IPS DF 4.7 (cell line): ENCODE measurements around the gene NAGPA.
"Not testable (repeated sequence)": the region's sequence is repeated elsewhere in the genome, so short reads cannot be mapped to it uniquely, and the experiment has no call there.

Experiments used
- DNase-seq: peaks from one replicate; pipeline ENCODE4 v3.0.0-alpha.2; 2013; ENCODE audit warnings: low spot score; ENCODE audit errors: extremely low read depth

NAGPA gene

DNA sequence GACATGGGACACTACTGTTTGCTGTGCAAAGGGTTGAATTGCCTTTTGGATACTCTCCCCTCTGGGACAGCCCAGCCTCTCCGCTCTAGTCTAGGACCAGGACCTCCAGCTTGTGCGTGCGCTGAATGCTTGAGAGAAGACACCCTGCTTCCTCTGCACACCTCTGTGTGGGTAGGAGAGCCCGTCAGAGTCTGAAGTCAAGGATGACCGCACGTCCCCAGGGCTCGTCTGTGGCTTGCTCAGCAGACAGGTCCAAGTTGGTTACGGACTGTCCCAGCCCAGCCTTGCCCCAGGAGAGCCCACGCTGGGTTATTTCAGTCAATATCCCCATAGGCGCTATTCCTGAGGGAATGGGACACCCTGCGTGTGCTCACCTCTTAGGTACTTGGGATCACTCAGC lies 28.3 kb upstream of the NAGPA start:
- no peak for DNase-seq

DNA sequence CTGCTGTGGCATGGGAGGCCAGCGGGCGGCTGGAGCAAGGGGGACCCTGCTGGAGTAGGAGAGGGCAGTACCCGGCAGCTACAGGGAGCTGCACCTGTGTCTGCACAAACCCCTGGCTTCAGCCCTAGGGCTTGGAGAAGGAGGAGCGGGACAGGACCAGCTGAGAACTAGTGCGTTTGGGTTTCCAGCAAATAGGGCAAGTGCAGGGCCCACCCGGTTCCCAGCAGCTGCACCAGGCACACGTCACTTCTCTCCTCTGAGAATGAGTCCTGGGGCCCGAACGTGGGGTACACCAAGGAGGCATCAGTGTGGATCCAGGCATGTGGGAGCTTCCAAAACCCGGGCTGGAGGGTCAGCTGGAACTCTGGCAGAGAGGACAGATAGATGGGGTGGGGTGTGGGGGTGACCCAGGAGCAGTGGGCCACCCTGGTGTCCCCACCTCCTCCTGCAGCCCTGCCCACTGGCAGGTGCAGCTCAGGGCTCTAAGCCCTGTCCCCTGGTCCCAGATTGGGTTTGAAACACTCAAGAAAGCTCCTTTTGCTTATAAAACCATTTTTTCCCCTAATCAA lies 26.4 kb upstream of the NAGPA start:
- DNase-seq = no peak

GRCh38 chr16:5059386-5060072 lies 25.8 kb upstream of the NAGPA start:
- DNase-seq = no peak

DNA sequence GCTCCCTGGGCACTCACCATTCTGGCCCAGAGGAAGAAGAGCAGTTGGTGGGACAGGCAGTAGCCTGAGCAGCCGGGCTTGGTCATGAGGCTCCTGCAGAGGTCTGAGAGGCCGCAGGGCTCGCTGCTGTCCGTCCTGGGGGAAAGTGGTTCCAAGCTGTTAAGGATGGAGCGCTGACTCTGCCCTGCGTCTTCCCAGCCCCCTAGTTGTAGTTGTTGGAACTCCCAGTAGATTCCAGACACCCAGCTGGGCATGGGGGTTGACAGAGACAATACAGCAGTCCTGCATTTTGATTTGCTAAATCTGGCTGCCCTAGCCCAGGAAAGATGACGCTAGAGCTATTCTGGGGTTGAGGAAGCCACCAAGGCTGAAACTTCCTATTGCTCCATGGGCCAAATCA lies 24.7 kb upstream of the NAGPA start:
- DNase-seq = peak; percentile 87

DNA sequence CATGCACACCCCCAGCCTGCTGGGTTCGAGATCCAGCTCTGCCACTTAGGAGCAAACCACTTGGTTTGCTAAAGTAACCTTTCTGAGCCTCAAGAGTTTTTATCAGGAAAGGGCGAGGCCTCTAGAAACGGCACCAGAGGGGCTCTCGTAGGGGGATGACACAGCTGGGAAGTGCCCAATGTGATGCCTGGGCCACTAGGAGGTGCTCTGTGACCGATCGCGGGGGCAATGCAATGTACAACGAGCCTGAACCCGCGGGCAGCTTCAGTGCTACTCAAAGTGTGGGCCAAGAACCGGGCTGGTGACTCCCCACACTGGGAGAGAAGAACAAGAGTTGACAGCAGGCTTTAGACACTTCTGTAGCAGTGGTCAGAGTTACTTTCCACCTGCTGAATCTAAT lies 22.6 kb upstream of the NAGPA start:
- DNase-seq = no peak

- no peak for DNase-seq
These were observed 21.4 kb upstream of the NAGPA start for GRCh38 chr16:5054876-5055865.

- no peak for DNase-seq
These were observed 13.2 kb upstream of the NAGPA start for GRCh38 chr16:5046914-5047313.

- no peak for DNase-seq
These were observed 11.9 kb upstream of the NAGPA start for GRCh38 chr16:5045499-5046115.

GRCh38 chr16:5044581-5044980 lies 10.8 kb upstream of the NAGPA start:
- DNase-seq = not testable (repeated sequence)

DNA sequence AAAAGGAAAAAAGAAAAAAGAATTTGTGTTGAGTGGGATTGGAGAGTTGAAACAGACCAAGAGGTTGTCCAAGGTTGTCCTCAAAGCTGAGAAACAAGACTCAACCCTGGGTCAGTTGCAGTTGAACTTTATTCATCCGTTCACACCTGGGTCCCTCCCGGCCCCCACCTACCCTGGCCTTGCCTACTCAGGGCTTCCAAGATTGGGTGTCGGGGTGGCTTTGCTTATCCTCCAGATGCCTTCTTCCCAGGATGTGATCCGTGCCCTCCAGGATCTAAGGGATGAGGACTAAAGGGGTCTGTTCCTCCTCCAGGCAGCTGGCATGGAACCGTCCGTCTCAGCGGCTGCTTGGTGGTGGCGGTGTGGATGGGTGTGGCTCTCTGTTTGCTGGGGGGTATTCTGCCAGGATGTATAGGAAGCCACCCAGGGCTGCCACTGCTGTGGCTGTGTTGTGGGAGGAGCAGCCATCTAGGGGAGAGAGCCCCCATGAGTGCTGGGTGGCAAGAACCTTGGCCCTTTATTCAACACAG lies 10.3 kb upstream of the NAGPA start:
- no peak for DNase-seq

DNA sequence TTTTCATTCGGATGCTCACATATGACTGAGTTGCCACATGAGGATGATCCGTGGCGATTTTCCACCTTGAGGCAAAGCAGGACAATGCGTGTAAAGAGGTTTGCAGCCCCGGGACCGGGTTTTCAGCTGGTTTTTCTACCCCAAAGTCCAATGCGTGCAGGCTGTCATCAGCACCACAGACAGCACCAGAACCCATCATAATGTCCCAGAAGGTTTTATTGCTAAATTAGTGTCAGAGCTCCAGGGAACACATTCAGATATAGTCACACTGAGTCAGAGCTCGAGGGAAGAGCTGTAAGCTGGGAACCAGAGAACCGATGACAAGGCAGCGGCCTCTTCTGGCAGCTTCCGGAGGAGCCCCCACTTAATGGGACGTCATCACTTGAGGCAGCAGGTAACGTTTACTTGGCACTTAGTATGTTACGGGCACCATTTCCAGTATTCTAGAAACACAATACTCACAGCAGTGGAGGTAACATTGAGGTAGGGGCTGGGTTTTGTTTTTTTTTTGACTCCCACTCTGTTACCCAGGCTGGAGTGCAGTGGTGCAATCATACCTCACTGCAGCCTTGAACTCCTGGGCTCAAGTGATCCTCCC lies 8.9 kb upstream of the NAGPA start:
- DNase-seq = no peak

DNA sequence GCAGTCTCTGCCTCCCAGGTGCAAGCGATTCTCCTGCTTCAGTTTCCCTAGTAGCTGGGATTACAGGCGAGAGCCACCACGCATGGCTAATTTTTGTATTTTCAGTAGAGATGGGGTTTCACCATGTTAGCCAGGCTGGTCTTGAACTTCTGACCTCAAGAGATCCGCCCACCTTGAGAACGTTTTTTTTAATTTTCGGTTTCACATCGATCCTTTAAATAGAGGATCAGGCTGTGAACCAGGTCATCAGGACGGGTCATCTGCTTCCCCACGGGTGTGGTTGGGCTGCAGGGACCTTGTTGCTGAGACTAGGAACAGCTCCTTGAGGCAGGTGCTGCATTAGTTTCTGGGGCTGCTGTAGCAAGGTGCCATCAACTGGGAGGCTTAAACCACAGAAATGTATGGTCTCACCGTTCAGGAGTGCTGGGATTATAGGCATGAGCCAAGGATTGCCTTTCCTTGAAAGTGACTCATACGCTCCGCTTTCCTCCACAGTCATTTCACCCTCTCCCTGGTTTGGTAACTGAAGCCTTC lies 7.9 kb upstream of the NAGPA start:
- DNase-seq = no peak

GRCh38 chr16:5040451-5040850 lies 6.7 kb upstream of the NAGPA start:
- no peak for DNase-seq

DNA sequence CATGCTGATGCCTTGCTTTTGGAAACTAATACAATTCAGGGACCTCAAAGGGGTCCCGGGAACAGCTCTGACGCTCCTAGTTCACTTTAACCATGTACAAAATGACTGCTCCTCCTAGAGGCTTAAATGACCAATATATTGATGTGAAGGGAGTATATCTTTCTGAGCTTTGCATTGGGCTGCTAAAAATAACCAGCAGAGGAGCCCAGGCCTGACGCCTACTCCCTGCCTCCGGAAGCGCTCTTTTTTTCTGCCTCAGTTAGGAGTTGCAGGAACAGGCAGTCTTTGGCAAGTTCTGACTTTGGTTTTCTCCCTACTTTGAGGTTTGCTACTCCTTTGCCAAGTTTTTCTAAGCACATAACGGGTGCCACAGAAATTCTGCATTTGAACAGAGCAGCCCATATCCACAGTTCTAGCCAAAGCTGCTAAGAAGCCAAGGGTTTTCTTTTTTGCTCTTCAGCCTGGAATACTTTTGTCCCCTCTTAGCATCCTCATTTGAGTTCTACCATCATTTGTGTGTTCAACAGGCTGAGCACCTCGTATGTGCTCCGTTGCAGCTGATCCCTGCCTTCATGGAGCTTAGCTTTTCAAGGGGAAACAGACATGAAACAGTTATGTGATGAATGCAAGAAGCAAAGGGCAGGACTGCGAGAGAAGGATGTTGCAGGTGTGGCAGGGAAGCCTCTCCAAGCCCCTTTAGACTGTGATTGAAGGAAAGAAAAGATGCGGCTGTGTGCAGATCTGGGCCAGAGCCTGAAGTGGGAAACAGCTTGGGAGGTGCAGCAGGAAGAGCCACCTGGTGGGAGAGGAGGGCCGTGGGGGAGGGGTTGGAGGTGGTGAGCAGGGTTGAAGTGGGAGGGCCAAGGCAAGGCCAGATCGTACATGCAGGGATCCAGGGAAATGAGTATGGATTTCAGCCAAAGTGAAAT lies 2.8 kb upstream of the NAGPA start:
- DNase-seq = no peak

- DNase-seq = no peak
These were observed 2.1 kb upstream of the NAGPA start for GRCh38 chr16:5035909-5036227.

- no peak for DNase-seq
These were observed 410 bp upstream of the NAGPA start for GRCh38 chr16:5034167-5034523.

GRCh38 chr16:5032748-5033167 lies 977 bp downstream of the NAGPA start:
- DNase-seq = no peak

DNA sequence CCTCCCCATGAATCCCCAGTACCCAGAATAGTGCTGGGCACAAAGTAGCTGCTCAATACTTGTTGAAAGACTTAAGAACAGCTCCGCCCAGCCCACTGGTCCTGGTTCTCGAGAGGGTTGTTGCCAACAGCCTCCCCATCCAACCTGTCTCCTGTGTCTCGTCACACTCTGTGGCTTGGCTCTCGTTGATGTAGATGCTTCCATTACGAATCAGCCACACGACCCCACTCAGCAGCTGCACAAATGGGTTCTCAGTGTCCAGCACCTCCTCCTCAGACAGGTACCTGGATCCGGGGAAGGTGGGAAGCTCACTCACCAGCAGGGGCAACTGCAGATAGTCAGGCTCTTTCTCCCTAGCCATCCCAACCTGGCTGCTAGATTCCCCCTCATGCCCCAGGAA lies 2.1 kb downstream of the NAGPA start:
- no peak for DNase-seq

DNA sequence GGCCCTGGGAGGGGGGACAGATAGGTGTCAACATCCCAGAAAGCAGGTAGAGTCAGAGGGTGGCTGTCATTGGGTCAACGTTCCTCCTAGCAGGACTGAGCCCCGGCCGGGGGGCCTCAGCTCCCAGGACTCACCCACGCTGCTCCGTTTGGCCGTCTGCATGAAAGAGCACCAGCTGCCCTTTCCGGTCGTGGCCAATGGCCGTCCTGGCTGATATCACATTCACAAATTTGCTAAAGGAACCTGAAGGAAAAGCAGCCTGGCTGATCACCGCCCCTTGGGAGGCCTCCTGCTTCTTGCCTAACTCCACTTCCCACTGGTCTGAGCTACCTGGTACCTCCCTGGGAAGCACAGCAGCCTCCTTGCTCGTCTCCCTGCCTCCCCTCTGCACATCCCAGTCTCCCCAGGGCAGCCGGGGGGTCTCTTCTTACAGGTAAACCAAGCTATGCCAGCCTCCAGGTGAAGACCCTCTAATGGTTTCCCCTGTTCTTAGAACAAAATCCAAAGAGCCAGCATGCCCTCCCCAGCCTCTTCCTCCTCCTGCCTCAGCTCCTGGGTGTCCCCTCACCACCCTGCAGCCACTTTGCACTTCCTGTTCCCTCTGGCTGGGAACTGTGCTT lies 3.4 kb downstream of the NAGPA start:
- DNase-seq = no peak
